ENCODE results near the gene FBXL19. TPM values are rescaled to one million over a fixed set of nuclear protein-coding genes. Genes with fewer than 3 reads are reported as not detected.

FBXL19 gene, protein sequence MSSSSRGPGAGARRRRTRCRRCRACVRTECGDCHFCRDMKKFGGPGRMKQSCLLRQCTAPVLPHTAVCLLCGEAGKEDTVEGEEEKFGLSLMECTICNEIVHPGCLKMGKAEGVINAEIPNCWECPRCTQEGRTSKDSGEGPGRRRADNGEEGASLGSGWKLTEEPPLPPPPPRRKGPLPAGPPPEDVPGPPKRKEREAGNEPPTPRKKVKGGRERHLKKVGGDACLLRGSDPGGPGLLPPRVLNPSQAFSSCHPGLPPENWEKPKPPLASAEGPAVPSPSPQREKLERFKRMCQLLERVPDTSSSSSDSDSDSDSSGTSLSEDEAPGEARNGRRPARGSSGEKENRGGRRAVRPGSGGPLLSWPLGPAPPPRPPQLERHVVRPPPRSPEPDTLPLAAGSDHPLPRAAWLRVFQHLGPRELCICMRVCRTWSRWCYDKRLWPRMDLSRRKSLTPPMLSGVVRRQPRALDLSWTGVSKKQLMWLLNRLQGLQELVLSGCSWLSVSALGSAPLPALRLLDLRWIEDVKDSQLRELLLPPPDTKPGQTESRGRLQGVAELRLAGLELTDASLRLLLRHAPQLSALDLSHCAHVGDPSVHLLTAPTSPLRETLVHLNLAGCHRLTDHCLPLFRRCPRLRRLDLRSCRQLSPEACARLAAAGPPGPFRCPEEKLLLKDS
- total RNA-seq (10 to 100 TPM; 13.1 to 16.8 TPM), polyA plus RNA-seq (under 1 TPM; 0.06 to 0.29 (median 0.16) TPM), total RNA-seq (15.4 to 47.3 (median 30.5) reads per million in 6 experiments)

- POLR2A ChIA-PET = interaction anchor here (0.8 to 2.3 kb wide), 6 partner anchors 21 to 545 kb away, joined by 3 to 9 read pairs (median 4); partner anchors contain the start of genes KAT8 and SETD1A
- DNase-seq = no peak
- no peak for ATAC-seq
- H3K27me3 Mint-ChIP-seq = no peaks in the 10 kb centered on the region
- H3K9me3 Mint-ChIP-seq = no peaks in the 10 kb centered on the region
- H3K4me3 Mint-ChIP-seq = peak within 1 kb of the TSS; percentile 96 to 100 (median 99)
- no peaks in the 10 kb centered on the region for H3K36me3 Mint-ChIP-seq
- H3K27ac Mint-ChIP-seq = peak within 1 kb of the TSS; percentile 97 to 100 (median 99)
- peaks cover 21 to 36% (median 28%) of the 10 kb centered on the region in 4 donors for H3K4me1 Mint-ChIP-seq
Observed at GRCh38 chr16:30923554-30924075, at the start of gene FBXL19. Gene FBXL19 (plus strand): TSS chr16:30923572. CDS start chr16:30925755, 2,183 bp downstream.

DNA sequence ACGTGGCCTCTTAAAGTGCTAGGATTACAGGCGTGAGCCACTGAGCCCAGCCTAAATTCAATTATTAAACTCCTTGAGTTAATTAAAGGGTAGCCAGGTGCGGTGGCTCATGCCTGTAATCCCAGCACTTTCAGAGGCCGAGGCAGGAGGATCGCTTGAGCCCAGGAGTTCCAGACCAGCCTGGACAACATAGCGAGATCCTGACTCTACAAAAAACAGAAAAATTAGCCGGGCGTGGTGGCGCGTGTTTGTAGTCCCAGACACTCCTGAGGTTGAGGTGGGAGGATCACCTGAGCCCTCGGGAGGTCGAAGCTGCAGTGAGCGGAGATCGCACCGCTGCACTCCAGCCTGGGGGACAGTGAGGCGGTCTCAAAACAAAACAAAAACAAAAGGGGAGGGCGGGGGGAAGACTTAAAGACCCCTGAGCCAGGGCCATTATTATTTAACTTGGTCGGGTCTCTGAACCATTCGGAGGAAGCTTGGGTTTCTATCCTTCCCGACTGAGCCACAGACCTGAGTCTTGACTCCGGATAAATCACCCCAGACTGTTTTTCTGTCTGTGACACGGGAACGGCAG, 49.0 kb upstream of the FBXL19 start:
- no peak for ATAC-seq
- peak overlapping the region; percentile 78 to 99 (median 98) for H3K4me3 Mint-ChIP-seq
- POLR2A ChIA-PET = interaction anchor here (0.7 to 6.0 kb wide), 16 partner anchors 19 to 215 kb away, joined by 3 to 125 read pairs (median 5); partner anchors contain the start of genes BCL7C, CTF1, FBXL19 and PHKG2

GRCh38 chr16:30874821-30875717, 48.3 kb upstream of the FBXL19 start:
- Mint-ChIP-seq H3K9me3 (no peaks in the 10 kb centered on the region), H3K27me3 (no peaks in the 10 kb centered on the region), H3K27ac (peak overlapping the region; percentile 90 to 99 (median 97)), H3K36me3 (peaks cover 0 to 18% (median 0%) of the 10 kb centered on the region in 3 donors), H3K4me1 (peaks cover 18 to 55% (median 33%) of the 10 kb centered on the region in 4 donors), H3K4me3 (peak overlapping the region; percentile 78 to 99 (median 98))
- DNase-seq (peak; percentile 75 to 90 (median 87)), ATAC-seq (peak; percentile 88 to 89)
- POLR2A ChIA-PET = interaction anchor here (0.6 to 6.0 kb wide), 21 partner anchors 9 to 457 kb away, joined by 3 to 125 read pairs (median 4); partner anchors contain the start of genes BCL7C, CTF1, FBXL19 and KAT8

More for the DNA sequence above, 49.0 kb upstream of the FBXL19 start:
- H3K9me3 Mint-ChIP-seq = no peaks in the 10 kb centered on the region
- H3K36me3 Mint-ChIP-seq = peaks cover 0 to 10% (median 0%) of the 10 kb centered on the region in 3 donors
- peak in 1 of 10 donors; percentile 10 for DNase-seq
- peaks cover 18 to 52% (median 33%) of the 10 kb centered on the region in 4 donors for H3K4me1 Mint-ChIP-seq
- peak overlapping the region; percentile 90 to 99 (median 97) for H3K27ac Mint-ChIP-seq
- no peaks in the 10 kb centered on the region for H3K27me3 Mint-ChIP-seq

DNA sequence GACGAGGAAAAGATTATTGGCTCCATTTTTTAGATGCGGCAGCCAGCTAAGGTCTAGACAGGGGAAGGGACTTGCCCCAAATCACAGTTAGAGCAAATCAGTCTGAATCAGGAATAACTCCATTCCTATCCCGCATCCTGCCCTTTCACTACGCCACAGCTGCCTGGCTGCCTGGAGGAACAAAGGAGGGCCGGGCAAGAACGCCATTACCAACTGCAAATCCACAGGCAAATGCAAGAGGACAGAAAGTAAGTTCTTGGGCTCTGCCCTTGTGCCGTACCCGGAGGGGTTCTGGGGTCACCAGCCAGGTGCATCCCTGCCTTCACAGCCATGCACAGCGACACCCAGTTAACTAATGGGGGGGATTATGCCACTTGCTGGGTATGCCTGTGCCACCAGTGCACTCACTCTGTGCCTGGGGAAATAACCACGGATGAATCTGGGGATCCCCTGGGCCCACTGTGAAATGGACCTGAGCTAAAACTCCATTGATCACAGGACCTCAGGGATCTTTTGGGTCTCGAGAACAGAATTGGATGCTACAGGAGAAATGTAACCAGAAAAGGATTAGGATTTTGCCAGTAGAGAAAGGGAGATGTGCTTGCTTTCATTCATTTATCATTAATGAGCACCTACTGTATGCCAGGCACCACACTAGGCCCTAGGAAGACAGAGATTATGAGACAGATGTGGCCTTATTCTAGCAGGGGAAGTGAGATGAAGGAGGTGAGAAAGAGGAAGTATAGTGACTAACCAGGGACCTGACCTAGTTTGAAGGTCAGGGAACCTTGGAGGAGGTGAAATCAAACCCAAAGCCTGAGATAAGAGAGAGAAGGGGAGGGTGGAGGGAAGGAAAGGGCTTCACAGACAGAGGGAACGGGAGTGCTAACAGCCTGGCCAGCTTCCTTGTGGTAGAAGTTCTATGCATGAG, 47.2 kb upstream of the FBXL19 start:
- DNase-seq (peak in 5 of 10 donors; percentile 9 to 27 (median 13)), ATAC-seq (peak in 1 of 2 donors; percentile 16)
- POLR2A ChIA-PET = interaction anchor here (0.5 to 6.0 kb wide), 16 partner anchors 8 to 1199 kb away, joined by 3 to 125 read pairs (median 4); partner anchors contain the start of genes BCL7C, CTF1, FBXL19 and KAT8
- Mint-ChIP-seq H3K4me3 (peak overlapping the region; percentile 78 to 99 (median 98)), H3K27me3 (no peaks in the 10 kb centered on the region), H3K9me3 (no peaks in the 10 kb centered on the region), H3K27ac (peak overlapping the region; percentile 90 to 99 (median 97)), H3K36me3 (peaks cover 0 to 25% (median 0%) of the 10 kb centered on the region in 3 donors), H3K4me1 (peaks cover 18 to 54% (median 33%) of the 10 kb centered on the region in 4 donors)

DNA sequence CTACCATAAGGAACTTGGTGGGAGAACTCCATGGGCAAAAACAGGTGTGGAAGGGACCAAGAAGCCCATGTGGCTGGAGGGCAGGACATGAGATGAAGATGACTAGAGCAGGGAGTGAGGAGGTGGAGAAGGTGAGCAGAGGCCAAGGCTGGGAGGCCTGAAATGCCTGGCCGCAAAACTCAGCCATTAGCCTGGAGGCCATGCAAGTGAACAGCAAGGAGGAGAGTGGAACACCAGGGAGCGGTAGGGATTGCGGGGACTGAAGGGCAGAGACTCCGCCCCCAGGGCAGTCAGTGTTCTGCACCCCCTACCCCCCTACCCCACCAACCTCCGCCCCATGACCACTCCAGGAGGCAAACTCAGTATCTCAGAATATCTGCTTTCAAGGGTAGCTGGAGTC, 46.5 kb upstream of the FBXL19 start:
- Mint-ChIP-seq H3K36me3 (peaks cover 0 to 32% (median 0%) of the 10 kb centered on the region in 3 donors), H3K4me3 (peak overlapping the region; percentile 78 to 99 (median 98)), H3K27me3 (no peaks in the 10 kb centered on the region), H3K27ac (peak overlapping the region; percentile 90 to 99 (median 97)), H3K4me1 (peaks cover 21 to 59% (median 33%) of the 10 kb centered on the region in 4 donors), H3K9me3 (no peaks in the 10 kb centered on the region)
- no peak for DNase-seq
- ATAC-seq = no peak
- POLR2A ChIA-PET = interaction anchor here (0.6 to 6.0 kb wide), 5 partner anchors 17 to 611 kb away, joined by 3 to 125 read pairs (median 4); partner anchors contain the start of genes BCL7C and CTF1

- no peaks in the 10 kb centered on the region for H3K9me3 Mint-ChIP-seq
- POLR2A ChIA-PET = no interaction called here
- H3K4me1 Mint-ChIP-seq = peaks cover 17 to 43% (median 25%) of the 10 kb centered on the region in 4 donors
- peak overlapping the region in 1 of 10 donors; percentile 29 for H3K4me3 Mint-ChIP-seq
- ATAC-seq = peak in 1 of 2 donors; percentile 23
- no peaks in the 10 kb centered on the region for H3K27me3 Mint-ChIP-seq
- H3K36me3 Mint-ChIP-seq = peaks cover 0 to 65% (median 0%) of the 10 kb centered on the region in 3 donors
- DNase-seq = no peak
- H3K27ac Mint-ChIP-seq = peak overlapping the region; percentile 4 to 84 (median 66)
Observed at GRCh38 chr16:30882429-30883310, 40.7 kb upstream of the FBXL19 start.

DNA sequence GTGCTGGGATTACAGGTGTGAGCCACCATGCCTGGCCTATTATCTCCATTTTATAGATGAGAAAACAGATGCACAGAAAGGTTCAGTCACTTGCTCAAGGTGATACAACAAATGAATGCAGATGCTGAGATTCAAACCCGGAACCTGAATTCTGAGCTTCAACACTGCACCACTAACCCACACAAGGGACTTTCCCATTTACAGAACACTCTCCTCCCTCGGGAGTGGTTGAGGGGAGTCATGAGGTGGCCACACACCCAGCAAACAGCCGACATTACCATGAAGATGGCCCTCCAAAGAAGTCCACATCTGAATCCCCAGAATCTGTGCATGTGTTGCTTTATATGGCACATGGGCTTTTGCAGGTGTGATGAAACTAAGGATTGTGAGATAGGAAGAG, 38.6 kb upstream of the FBXL19 start:
- Mint-ChIP-seq H3K27ac (peak overlapping the region in 4 of 10 donors; percentile 5 to 87 (median 40)), H3K4me1 (peaks cover 19 to 36% (median 28%) of the 10 kb centered on the region in 4 donors), H3K9me3 (no peaks in the 10 kb centered on the region), H3K27me3 (no peaks in the 10 kb centered on the region), H3K4me3 (no peak overlapping the region), H3K36me3 (peaks cover 0 to 68% (median 0%) of the 10 kb centered on the region in 3 donors)
- ATAC-seq = no peak
- POLR2A ChIA-PET = interaction anchor here (0.9 to 2.7 kb wide), 2 partner anchors 16 to 296 kb away, joined by 4 to 11 read pairs; no protein-coding TSS in a partner anchor
- DNase-seq = no peak

DNA sequence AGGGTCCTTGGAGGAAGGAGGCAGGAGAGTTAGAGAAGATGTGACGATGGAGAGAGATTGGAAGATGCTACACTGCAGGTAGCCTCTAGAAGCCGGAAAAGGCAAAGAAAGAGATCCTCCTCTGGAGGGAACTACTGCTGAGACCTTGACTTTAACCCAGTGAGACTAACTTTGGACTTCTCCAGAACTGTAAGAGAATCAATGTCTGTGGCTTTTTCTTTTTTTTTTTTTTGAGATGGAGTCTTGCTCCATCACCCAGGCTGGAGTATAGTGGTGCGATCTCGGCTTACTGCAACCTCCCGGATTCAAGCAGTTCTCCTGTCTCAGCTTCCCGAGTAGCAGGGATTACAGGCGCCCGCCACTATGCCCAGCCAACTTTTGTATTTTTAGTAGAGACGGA, 38.2 kb upstream of the FBXL19 start:
- Mint-ChIP-seq H3K27ac (peak overlapping the region in 3 of 10 donors; percentile 5 to 87 (median 43)), H3K36me3 (peaks cover 0 to 68% (median 0%) of the 10 kb centered on the region in 3 donors), H3K4me1 (peaks cover 19 to 37% (median 28%) of the 10 kb centered on the region in 4 donors), H3K4me3 (no peak overlapping the region), H3K9me3 (no peaks in the 10 kb centered on the region), H3K27me3 (no peaks in the 10 kb centered on the region)
- POLR2A ChIA-PET = interaction anchor here (0.9 to 2.7 kb wide), 2 partner anchors 16 to 295 kb away, joined by 4 to 11 read pairs; no protein-coding TSS in a partner anchor
- DNase-seq (no peak), ATAC-seq (no peak)

- Mint-ChIP-seq H3K27ac (peak overlapping the region in 2 of 10 donors; percentile 32 to 85), H3K4me3 (no peak overlapping the region), H3K36me3 (peaks cover 0 to 71% (median 0%) of the 10 kb centered on the region in 3 donors), H3K4me1 (peaks cover 19 to 37% (median 27%) of the 10 kb centered on the region in 4 donors), H3K9me3 (no peaks in the 10 kb centered on the region), H3K27me3 (no peaks in the 10 kb centered on the region)
- DNase-seq (no peak), ATAC-seq (no peak)
- POLR2A ChIA-PET = interaction anchor here (2.7 kb wide), 1 partner anchor 15 kb away, joined by 11 read pairs; no protein-coding TSS in a partner anchor
Observed at GRCh38 chr16:30886145-30886544, 37.2 kb upstream of the FBXL19 start.
